ENCODE results near the gene RAD51B. TPM values are rescaled to one million over a fixed set of nuclear protein-coding genes. Genes with fewer than 3 reads are reported as not detected.

RAD51B gene
- total RNA-seq, 6 experiments from 2014 or later = 2.7 to 5.8 (median 4.3) TPM

- 100% methylated on average over 1 of the region's 1 CpG for WGBS (ENCODE audit: insufficient coverage, low coverage, low lambda C conversion rate, missing lambda C conversion rate)
- no peak for ATAC-seq
- DNase-seq = no peak
- H3K27me3 ChIP-seq = no peaks in the 10 kb centered on the region
- intact Hi-C loops (cut with DNase I) = no loop called here
- H3K9me3 ChIP-seq = no peaks in the 10 kb centered on the region
- no peak overlapping the region for H3K4me3 ChIP-seq
- TF ChIP-seq CTCF (IDR thresholded peaks at IDR 0.05) = no peak
- TF ChIP-seq POLR2A (IDR thresholded peaks at IDR 0.05) = no peak
- H3K36me3 ChIP-seq = no peaks in the 10 kb centered on the region
- no peaks in the 10 kb centered on the region for H3K4me1 ChIP-seq
- no peak overlapping the region for H3K27ac ChIP-seq
Measured at GRCh38 chr14:68336165-68336564, 516.6 kb downstream of the RAD51B start.

GRCh38 chr14:68337279-68337678, 517.7 kb downstream of the RAD51B start:
- ATAC-seq (no peak), DNase-seq (no peak)
- TF ChIP-seq POLR2A (IDR thresholded peaks at IDR 0.05) = no peak
- no peak for TF ChIP-seq CTCF (IDR thresholded peaks at IDR 0.05)
- intact Hi-C loops (cut with DNase I) = no loop called here
- no peak overlapping the region for H3K4me3 ChIP-seq
- no peaks in the 10 kb centered on the region for H3K27me3 ChIP-seq
- no peaks in the 10 kb centered on the region for H3K9me3 ChIP-seq
- no peak overlapping the region for H3K27ac ChIP-seq
- H3K36me3 ChIP-seq = no peaks in the 10 kb centered on the region
- H3K4me1 ChIP-seq = no peaks in the 10 kb centered on the region

- DNase-seq (no peak), ATAC-seq (no peak)
- TF ChIP-seq CTCF (IDR thresholded peaks at IDR 0.05) = no peak
- TF ChIP-seq POLR2A (IDR thresholded peaks at IDR 0.05) = no peak
- Histone ChIP-seq H3K9me3 (no peaks in the 10 kb centered on the region), H3K4me3 (no peak overlapping the region), H3K27me3 (no peaks in the 10 kb centered on the region), H3K27ac (no peak overlapping the region), H3K36me3 (no peaks in the 10 kb centered on the region), H3K4me1 (no peaks in the 10 kb centered on the region)
- intact Hi-C loops (cut with DNase I) = no loop called here
- 100% methylated on average over 1 of the region's 1 CpG for WGBS (ENCODE audit: insufficient coverage, low coverage, low lambda C conversion rate, missing lambda C conversion rate)
Measured at GRCh38 chr14:68340262-68340661, 520.7 kb downstream of the RAD51B start.

GRCh38 chr14:68341411-68342212, 522.0 kb downstream of the RAD51B start:
- intact Hi-C loops (cut with DNase I) = no loop called here

More at GRCh38 chr14:68341411-68342212, 522.0 kb downstream of the RAD51B start:
- no peaks in the 10 kb centered on the region for H3K9me3 ChIP-seq
- H3K4me1 ChIP-seq = no peaks in the 10 kb centered on the region
- H3K36me3 ChIP-seq = no peaks in the 10 kb centered on the region
- DNase-seq = no peak
- 94% methylated on average over 4 of the region's 4 CpGs for WGBS (ENCODE audit: insufficient coverage, low coverage, low lambda C conversion rate, missing lambda C conversion rate)
- ATAC-seq = no peak
- no peak overlapping the region for H3K4me3 ChIP-seq
- H3K27me3 ChIP-seq = no peaks in the 10 kb centered on the region
- H3K27ac ChIP-seq = no peak overlapping the region
- TF ChIP-seq POLR2A (IDR thresholded peaks at IDR 0.05) (no peak), CTCF (IDR thresholded peaks at IDR 0.05) (no peak)
